ENCODE results near the gene KLLN. TPM values are rescaled to one million over a fixed set of nuclear protein-coding genes. Genes with fewer than 3 reads are reported as not detected.
"Not testable (repeated sequence)": the region's sequence is repeated elsewhere in the genome, so short reads cannot be mapped to it uniquely, and the experiment has no call there.

The KLLN gene
- total RNA-seq, 2 experiments from 2014 or later: 0.17 to 0.21 TPM

GRCh38 chr10:87863951-87864495 lies 690 bp upstream of the KLLN start:
- peak; percentile 25 for DNase-seq
- H3K27me3 Mint-ChIP-seq (ENCODE audit: low read depth); H3K9me3 Mint-ChIP-seq: not testable (repeated sequence)
- peaks cover 44% of the 10 kb centered on the region for H3K4me1 Mint-ChIP-seq (ENCODE audit: low read depth)
- peak overlapping the region; percentile 96 for H3K4me3 Mint-ChIP-seq
- intact Hi-C loops (cut with micrococcal nuclease): loop anchor here (2.0 to 5.0 kb wide), 9 partner anchors 15 to 1018 kb away; partner anchors contain the start of genes PAPSS2 and STAMBPL1
- H3K27ac Mint-ChIP-seq: peak overlapping the region; percentile 81
- CTCF ChIA-PET: interaction anchor here (0.5 to 3.6 kb wide), 3 partner anchors 39 to 525 kb away, joined by 3 to 14 read pairs (median 3); no protein-coding TSS in a partner anchor
- H3K36me3 Mint-ChIP-seq (ENCODE audit: low read depth): peaks cover 13% of the 10 kb centered on the region

GRCh38 chr10:87862679-87863052 lies 667 bp downstream of the KLLN start:
- CTCF ChIA-PET: interaction anchor here (0.6 to 3.6 kb wide), 7 partner anchors 30 to 529 kb away, joined by 3 to 14 read pairs (median 4); no protein-coding TSS in a partner anchor
- intact Hi-C loops (cut with micrococcal nuclease): loop anchor here (1.0 to 5.0 kb wide), 11 partner anchors 44 to 1020 kb away; partner anchors contain the start of genes ATAD1, PAPSS2 and STAMBPL1

GRCh38 chr10:87861953-87862678 lies 1.2 kb downstream of the KLLN start:
- peak; percentile 95 for DNase-seq
- Mint-ChIP-seq H3K27ac (peak overlapping the region; percentile 95), H3K9me3 (no peaks in the 10 kb centered on the region), H3K36me3 (ENCODE audit: low read depth) (peaks cover 8% of the 10 kb centered on the region), H3K4me1 (ENCODE audit: low read depth) (peaks cover 33% of the 10 kb centered on the region), H3K4me3 (peak overlapping the region; percentile 96), H3K27me3 (ENCODE audit: low read depth) (peaks cover 3% of the 10 kb centered on the region)
- intact Hi-C loops (cut with micrococcal nuclease): loop anchor here (1.0 to 5.0 kb wide), 14 partner anchors 44 to 1020 kb away; partner anchors contain the start of genes ATAD1, PAPSS2 and STAMBPL1
- CTCF ChIA-PET: interaction anchor here (0.6 to 3.6 kb wide), 10 partner anchors 30 to 530 kb away, joined by 3 to 14 read pairs (median 4); no protein-coding TSS in a partner anchor

More at GRCh38 chr10:87862679-87863052, 667 bp downstream of the KLLN start:
- Mint-ChIP-seq H3K27me3 (ENCODE audit: low read depth) (peaks cover 3% of the 10 kb centered on the region), H3K27ac (peak overlapping the region; percentile 95), H3K4me1 (ENCODE audit: low read depth) (peaks cover 37% of the 10 kb centered on the region), H3K36me3 (ENCODE audit: low read depth) (peaks cover 8% of the 10 kb centered on the region), H3K9me3 (no peaks in the 10 kb centered on the region), H3K4me3 (peak overlapping the region; percentile 96)
- peak; percentile 79 for DNase-seq

GRCh38 chr10:87861566-87861952 lies 1.8 kb downstream of the KLLN start:
- Mint-ChIP-seq H3K36me3 (ENCODE audit: low read depth) (peaks cover 5% of the 10 kb centered on the region), H3K4me3 (peak overlapping the region; percentile 96), H3K9me3 (no peaks in the 10 kb centered on the region), H3K4me1 (ENCODE audit: low read depth) (peaks cover 29% of the 10 kb centered on the region), H3K27me3 (ENCODE audit: low read depth) (peaks cover 3% of the 10 kb centered on the region), H3K27ac (peak overlapping the region; percentile 95)
- peak; percentile 50 for DNase-seq
- intact Hi-C loops (cut with micrococcal nuclease): loop anchor here (1.0 to 5.0 kb wide), 9 partner anchors 166 to 1021 kb away; partner anchors contain the start of genes PAPSS2 and STAMBPL1
- CTCF ChIA-PET: interaction anchor here (0.7 to 3.6 kb wide), 8 partner anchors 42 to 527 kb away, joined by 3 to 14 read pairs (median 5); no protein-coding TSS in a partner anchor

- Mint-ChIP-seq H3K4me1 (ENCODE audit: low read depth) (peaks cover 26% of the 10 kb centered on the region), H3K4me3 (peak overlapping the region; percentile 96), H3K27ac (no peak overlapping the region), H3K9me3 (no peaks in the 10 kb centered on the region), H3K36me3 (ENCODE audit: low read depth) (peaks cover 5% of the 10 kb centered on the region), H3K27me3 (ENCODE audit: low read depth) (peaks cover 3% of the 10 kb centered on the region)
- CTCF ChIA-PET: interaction anchor here (0.6 to 3.6 kb wide), 14 partner anchors 41 to 691 kb away, joined by 3 to 14 read pairs (median 4); no protein-coding TSS in a partner anchor
- DNase-seq: no peak
- intact Hi-C loops (cut with micrococcal nuclease): loop anchor here (1.0 to 5.0 kb wide), 9 partner anchors 166 to 1021 kb away; partner anchors contain the start of genes PAPSS2 and STAMBPL1
These were observed 2.4 kb downstream of the KLLN start for GRCh38 chr10:87860816-87861403.

GRCh38 chr10:87860156-87860795 lies 3.1 kb downstream of the KLLN start:
- Mint-ChIP-seq H3K27ac (no peak overlapping the region), H3K36me3 (ENCODE audit: low read depth) (peaks cover 4% of the 10 kb centered on the region), H3K9me3 (no peaks in the 10 kb centered on the region), H3K4me3 (no peak overlapping the region), H3K4me1 (ENCODE audit: low read depth) (peaks cover 19% of the 10 kb centered on the region), H3K27me3 (ENCODE audit: low read depth) (peaks cover 3% of the 10 kb centered on the region)
- peak; percentile 51 for DNase-seq
- CTCF ChIA-PET: interaction anchor here (0.6 to 3.6 kb wide), 12 partner anchors 10 to 692 kb away, joined by 3 to 18 read pairs (median 5); no protein-coding TSS in a partner anchor
- intact Hi-C loops (cut with micrococcal nuclease): loop anchor here (2.0 to 5.0 kb wide), 8 partner anchors 167 to 1022 kb away; partner anchors contain the start of genes PAPSS2 and STAMBPL1

GRCh38 chr10:87855665-87856064 lies 7.7 kb downstream of the KLLN start:
- CTCF ChIA-PET; H3K4me3 Mint-ChIP-seq; intact Hi-C loops (cut with micrococcal nuclease); H3K36me3 Mint-ChIP-seq (ENCODE audit: low read depth); DNase-seq; H3K4me1 Mint-ChIP-seq (ENCODE audit: low read depth); H3K27ac Mint-ChIP-seq; H3K27me3 Mint-ChIP-seq (ENCODE audit: low read depth); H3K9me3 Mint-ChIP-seq: not testable (repeated sequence)

- H3K27ac Mint-ChIP-seq; intact Hi-C loops (cut with micrococcal nuclease); DNase-seq; H3K9me3 Mint-ChIP-seq; H3K36me3 Mint-ChIP-seq (ENCODE audit: low read depth); H3K4me3 Mint-ChIP-seq; H3K4me1 Mint-ChIP-seq (ENCODE audit: low read depth); H3K27me3 Mint-ChIP-seq (ENCODE audit: low read depth): not testable (repeated sequence)
- CTCF ChIA-PET: interaction anchor here (0.7 kb wide), 1 partner anchor 14 kb away, joined by 3 read pairs; no protein-coding TSS in a partner anchor
These were observed 8.1 kb downstream of the KLLN start for GRCh38 chr10:87855247-87855646.

GRCh38 chr10:87852089-87852488 lies 11.2 kb downstream of the KLLN start:
- Mint-ChIP-seq H3K4me1 (ENCODE audit: low read depth) (peaks cover 4% of the 10 kb centered on the region), H3K27ac (no peak overlapping the region), H3K36me3 (ENCODE audit: low read depth) (no peaks in the 10 kb centered on the region), H3K27me3 (ENCODE audit: low read depth) (no peaks in the 10 kb centered on the region), H3K4me3 (no peak overlapping the region), H3K9me3 (no peaks in the 10 kb centered on the region)
- CTCF ChIA-PET: interaction anchor here (1.1 to 3.3 kb wide), 5 partner anchors 118 to 703 kb away, joined by 3 to 15 read pairs (median 5); no protein-coding TSS in a partner anchor
- no peak for DNase-seq
- intact Hi-C loops (cut with micrococcal nuclease): no loop called here

GRCh38 chr10:87850742-87851205 lies 12.6 kb downstream of the KLLN start:
- no peak overlapping the region for H3K27ac Mint-ChIP-seq
- intact Hi-C loops (cut with micrococcal nuclease): loop anchor here (1.0 kb wide), 2 partner anchors 539 to 703 kb away; no protein-coding TSS in a partner anchor
- H3K4me3 Mint-ChIP-seq: no peak overlapping the region
- H3K9me3 Mint-ChIP-seq: no peaks in the 10 kb centered on the region
- DNase-seq: peak; percentile 71
- peaks cover 4% of the 10 kb centered on the region for H3K4me1 Mint-ChIP-seq (ENCODE audit: low read depth)
- H3K27me3 Mint-ChIP-seq (ENCODE audit: low read depth): no peaks in the 10 kb centered on the region
- H3K36me3 Mint-ChIP-seq (ENCODE audit: low read depth): no peaks in the 10 kb centered on the region
- CTCF ChIA-PET: interaction anchor here (0.5 to 3.3 kb wide), 10 partner anchors 8 to 705 kb away, joined by 3 to 15 read pairs (median 4); no protein-coding TSS in a partner anchor

- H3K4me3 Mint-ChIP-seq: no peak overlapping the region
- DNase-seq: no peak
- no peaks in the 10 kb centered on the region for H3K27me3 Mint-ChIP-seq (ENCODE audit: low read depth)
- peaks cover 4% of the 10 kb centered on the region for H3K4me1 Mint-ChIP-seq (ENCODE audit: low read depth)
- H3K36me3 Mint-ChIP-seq (ENCODE audit: low read depth): no peaks in the 10 kb centered on the region
- no peaks in the 10 kb centered on the region for H3K9me3 Mint-ChIP-seq
- no peak overlapping the region for H3K27ac Mint-ChIP-seq
- CTCF ChIA-PET: interaction anchor here (0.6 to 3.3 kb wide), 2 partner anchors 265 to 471 kb away, joined by 3 to 9 read pairs; no protein-coding TSS in a partner anchor
- intact Hi-C loops (cut with micrococcal nuclease): no loop called here
These were observed 14.3 kb downstream of the KLLN start for GRCh38 chr10:87849001-87849400.
